ENCODE data around the gene NHERF1. TPM values are rescaled to one million over a fixed set of nuclear protein-coding genes. Genes with fewer than 3 reads are reported as not detected.

NHERF1 gene
- total and polyA plus RNA-seq, 2 donors (not counting 1 experiment from before 2014, with no cell fraction given): 56.2 to 81.8 TPM

GRCh38 chr17:74702116-74702871 is 46.1 kb upstream of the NHERF1 start:
- H3K9me3 Mint-ChIP-seq (ENCODE audit: insufficient read depth): no peaks in the 10 kb centered on the region
- no peaks in the 10 kb centered on the region for H3K36me3 ChIP-seq (replicated peaks in 1 of 2; ENCODE audit: control extremely low read depth in 1 of 2, control insufficient read depth in 1 of 2, extremely low read depth in 1 of 2, insufficient read depth in 2 of 2, low read length in 1 of 2)
- H3K4me3 ChIP-seq (ENCODE audit: control extremely low read depth in 1 of 5, extremely low read depth in 1 of 5, insufficient read depth in 1 of 5, low read depth in 2 of 5, low read length in 4 of 5): no peak overlapping the region
- no peak overlapping the region for H3K27ac ChIP-seq (ENCODE audit: low read length in 2 of 2)
- no peak overlapping the region for H3K4me3 Mint-ChIP-seq
- no peak overlapping the region for H3K9ac ChIP-seq (ENCODE audit: low read length)
- peaks cover 15% of the 10 kb centered on the region for H3K27me3 Mint-ChIP-seq
- intact Hi-C loops (cut with micrococcal nuclease): no loop called here
- peaks cover 0 to 9% (median 0%) of the 10 kb centered on the region in 4 experiments for H3K27me3 ChIP-seq (replicated peaks in 1 of 4; ENCODE audit: control extremely low read depth in 1 of 4, control insufficient read depth in 3 of 4, insufficient read depth in 4 of 4, low read length in 3 of 4)
- WGBS (ENCODE audit: insufficient coverage): 77% methylated on average over 9 of the region's 9 CpGs
- no peak for TF ChIP-seq EZH2 (IDR thresholded peaks at IDR 0.05; ENCODE audit: borderline replicate concordance, insufficient read depth, low read depth, low read length, poor library complexity, severe bottlenecking)
- TF ChIP-seq CTCF (IDR thresholded peaks at IDR 0.05): no peak
- POLR2A ChIA-PET: interaction anchor here (0.7 kb wide), 1 partner anchor 39 kb away, joined by 3 read pairs; no protein-coding TSS in a partner anchor
- no peaks in the 10 kb centered on the region for H3K4me1 ChIP-seq (ENCODE audit: control insufficient read depth in 2 of 2, insufficient read depth in 2 of 2, low read length in 2 of 2)
- H3K9me3 ChIP-seq (ENCODE audit: control extremely low read depth in 1 of 3, control insufficient read depth in 2 of 3, insufficient read depth in 1 of 3, low read length in 2 of 3): peaks cover 0 to 7% (median 0%) of the 10 kb centered on the region in 3 donors
- no peaks in the 10 kb centered on the region for H3K4me1 Mint-ChIP-seq
- CTCF ChIA-PET: interaction anchor here (0.8 kb wide), 1 partner anchor 9 kb away, joined by 3 read pairs; no protein-coding TSS in a partner anchor
- H3K79me2 ChIP-seq (ENCODE audit: control insufficient read depth, insufficient read depth, low read length): no peaks in the 10 kb centered on the region
- no peaks in the 10 kb centered on the region for H4K20me1 ChIP-seq (ENCODE audit: control insufficient read depth, insufficient read depth, low read length, poor library complexity, severe bottlenecking)
- no peak overlapping the region for H2AFZ ChIP-seq (ENCODE audit: insufficient read depth, low read depth, low read length, poor library complexity, severe bottlenecking)
- DNase-seq (no peak), ATAC-seq (ENCODE audit: low read depth) (no peak)
- no peak overlapping the region for H3K4me2 ChIP-seq (replicated peaks; ENCODE audit: low read depth, low read length, poor library complexity, severe bottlenecking)
- H3K27ac Mint-ChIP-seq: no peak overlapping the region

- H3K4me1 ChIP-seq (ENCODE audit: control insufficient read depth in 2 of 2, insufficient read depth in 2 of 2, low read length in 2 of 2): no peaks in the 10 kb centered on the region
- TF ChIP-seq EZH2 (IDR thresholded peaks at IDR 0.05; ENCODE audit: borderline replicate concordance, insufficient read depth, low read depth, low read length, poor library complexity, severe bottlenecking) (no peak), CTCF (IDR thresholded peaks at IDR 0.05) (no peak)
- ChIA-PET POLR2A (no interaction called here), CTCF (interaction anchor here (0.8 kb wide), 1 partner anchor 10 kb away, joined by 3 read pairs; no protein-coding TSS in a partner anchor)
- DNase-seq: no peak
- no peak overlapping the region for H3K4me3 ChIP-seq (ENCODE audit: control extremely low read depth in 1 of 5, extremely low read depth in 1 of 5, insufficient read depth in 1 of 5, low read depth in 2 of 5, low read length in 4 of 5)
- no peak overlapping the region for H2AFZ ChIP-seq (ENCODE audit: insufficient read depth, low read depth, low read length, poor library complexity, severe bottlenecking)
- H3K9ac ChIP-seq (ENCODE audit: low read length): no peak overlapping the region
- H3K27me3 Mint-ChIP-seq: peaks cover 15% of the 10 kb centered on the region
- H3K4me1 Mint-ChIP-seq: no peaks in the 10 kb centered on the region
- peaks cover 0 to 9% (median 0%) of the 10 kb centered on the region in 4 experiments for H3K27me3 ChIP-seq (replicated peaks in 1 of 4; ENCODE audit: control extremely low read depth in 1 of 4, control insufficient read depth in 3 of 4, insufficient read depth in 4 of 4, low read length in 3 of 4)
- H4K20me1 ChIP-seq (ENCODE audit: control insufficient read depth, insufficient read depth, low read length, poor library complexity, severe bottlenecking): no peaks in the 10 kb centered on the region
- H3K79me2 ChIP-seq (ENCODE audit: control insufficient read depth, insufficient read depth, low read length): no peaks in the 10 kb centered on the region
- intact Hi-C loops (cut with micrococcal nuclease): no loop called here
- H3K27ac Mint-ChIP-seq: no peak overlapping the region
- no peak overlapping the region for H3K4me2 ChIP-seq (replicated peaks; ENCODE audit: low read depth, low read length, poor library complexity, severe bottlenecking)
- no peak overlapping the region for H3K27ac ChIP-seq (ENCODE audit: low read length in 2 of 2)
- H3K4me3 Mint-ChIP-seq: no peak overlapping the region
- H3K9me3 ChIP-seq (ENCODE audit: control extremely low read depth in 1 of 3, control insufficient read depth in 2 of 3, insufficient read depth in 1 of 3, low read length in 2 of 3): peaks cover 0 to 7% (median 0%) of the 10 kb centered on the region in 3 donors
- 91% methylated on average over 1 of the region's 2 CpGs for whole genome bisulfite sequencing (ENCODE audit: insufficient coverage)
- H3K36me3 ChIP-seq (replicated peaks in 1 of 2; ENCODE audit: control extremely low read depth in 1 of 2, control insufficient read depth in 1 of 2, extremely low read depth in 1 of 2, insufficient read depth in 2 of 2, low read length in 1 of 2): no peaks in the 10 kb centered on the region
- H3K9me3 Mint-ChIP-seq (ENCODE audit: insufficient read depth): no peaks in the 10 kb centered on the region
- no peak for ATAC-seq (ENCODE audit: low read depth)
These were observed 45.1 kb upstream of the NHERF1 start for GRCh38 chr17:74703311-74703710.
